ENCODE measurements around the gene VWC2L. TPM values are rescaled to one million over a fixed set of nuclear protein-coding genes. Genes with fewer than 3 reads are reported as not detected.

The VWC2L gene
- total and polyA plus RNA-seq, 2 experiments from 2014 or later = not detected

- H3K9me2 ChIP-seq (ENCODE audit: insufficient read depth) = peaks cover 10% of the 10 kb centered on the region
- H2AFZ ChIP-seq = no peak overlapping the region
- Mint-ChIP-seq H3K4me3 (no peak overlapping the region), H3K9me3 (peaks cover 6% of the 10 kb centered on the region; the same call in 1 of the 3 replicates), H3K4me1 (no peaks in the 10 kb centered on the region), H3K36me3 (ENCODE audit: low read depth) (no peaks in the 10 kb centered on the region; the same call in 2 of the 3 replicates), H3K27ac (no peak overlapping the region), H3K27me3 (ENCODE audit: insufficient read depth, low read depth, poor library complexity) (peaks cover 4% of the 10 kb centered on the region)
- H4K20me1 ChIP-seq (replicated peaks; ENCODE audit: insufficient read depth) = no peaks in the 10 kb centered on the region
- no peak for DNase-seq (ENCODE audit: low spot score)
- H3K4me2 ChIP-seq = no peak overlapping the region
- no peak overlapping the region for H3K4me3 ChIP-seq
- no peaks in the 10 kb centered on the region for H3K4me1 ChIP-seq (ENCODE audit: insufficient read depth)
- H3K79me2 ChIP-seq (replicated peaks; ENCODE audit: insufficient read depth) = no peaks in the 10 kb centered on the region
- H3K27ac ChIP-seq (ENCODE audit: low read depth) = no peak overlapping the region
- no peaks in the 10 kb centered on the region for H3K27me3 ChIP-seq (ENCODE audit: insufficient read depth)
- ATAC-seq = no peak
- TF ChIP-seq NANOG (IDR thresholded peaks at IDR 0.05; ENCODE audit: borderline replicate concordance) = no peak
- no peak for TF ChIP-seq EZH2 (IDR thresholded peaks at IDR 0.05; ENCODE audit: low read depth, unreplicated experiment)
- TF ChIP-seq, protein P1, sequence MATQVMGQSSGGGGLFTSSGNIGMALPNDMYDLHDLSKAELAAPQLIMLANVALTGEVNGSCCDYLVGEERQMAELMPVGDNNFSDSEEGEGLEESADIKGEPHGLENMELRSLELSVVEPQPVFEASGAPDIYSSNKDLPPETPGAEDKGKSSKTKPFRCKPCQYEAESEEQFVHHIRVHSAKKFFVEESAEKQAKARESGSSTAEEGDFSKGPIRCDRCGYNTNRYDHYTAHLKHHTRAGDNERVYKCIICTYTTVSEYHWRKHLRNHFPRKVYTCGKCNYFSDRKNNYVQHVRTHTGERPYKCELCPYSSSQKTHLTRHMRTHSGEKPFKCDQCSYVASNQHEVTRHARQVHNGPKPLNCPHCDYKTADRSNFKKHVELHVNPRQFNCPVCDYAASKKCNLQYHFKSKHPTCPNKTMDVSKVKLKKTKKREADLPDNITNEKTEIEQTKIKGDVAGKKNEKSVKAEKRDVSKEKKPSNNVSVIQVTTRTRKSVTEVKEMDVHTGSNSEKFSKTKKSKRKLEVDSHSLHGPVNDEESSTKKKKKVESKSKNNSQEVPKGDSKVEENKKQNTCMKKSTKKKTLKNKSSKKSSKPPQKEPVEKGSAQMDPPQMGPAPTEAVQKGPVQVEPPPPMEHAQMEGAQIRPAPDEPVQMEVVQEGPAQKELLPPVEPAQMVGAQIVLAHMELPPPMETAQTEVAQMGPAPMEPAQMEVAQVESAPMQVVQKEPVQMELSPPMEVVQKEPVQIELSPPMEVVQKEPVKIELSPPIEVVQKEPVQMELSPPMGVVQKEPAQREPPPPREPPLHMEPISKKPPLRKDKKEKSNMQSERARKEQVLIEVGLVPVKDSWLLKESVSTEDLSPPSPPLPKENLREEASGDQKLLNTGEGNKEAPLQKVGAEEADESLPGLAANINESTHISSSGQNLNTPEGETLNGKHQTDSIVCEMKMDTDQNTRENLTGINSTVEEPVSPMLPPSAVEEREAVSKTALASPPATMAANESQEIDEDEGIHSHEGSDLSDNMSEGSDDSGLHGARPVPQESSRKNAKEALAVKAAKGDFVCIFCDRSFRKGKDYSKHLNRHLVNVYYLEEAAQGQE (IDR thresholded peaks at IDR 0.05; ENCODE audit: unreplicated experiment) = no peak
- TF ChIP-seq POLR2AphosphoS5 (IDR thresholded peaks at IDR 0.05; ENCODE audit: low read depth) = no peak
- TF ChIP-seq CREB1 (CRISPR knock-in tag; IDR thresholded peaks at IDR 0.05; ENCODE audit: low read depth) = no peak
- TF ChIP-seq, protein P2, sequence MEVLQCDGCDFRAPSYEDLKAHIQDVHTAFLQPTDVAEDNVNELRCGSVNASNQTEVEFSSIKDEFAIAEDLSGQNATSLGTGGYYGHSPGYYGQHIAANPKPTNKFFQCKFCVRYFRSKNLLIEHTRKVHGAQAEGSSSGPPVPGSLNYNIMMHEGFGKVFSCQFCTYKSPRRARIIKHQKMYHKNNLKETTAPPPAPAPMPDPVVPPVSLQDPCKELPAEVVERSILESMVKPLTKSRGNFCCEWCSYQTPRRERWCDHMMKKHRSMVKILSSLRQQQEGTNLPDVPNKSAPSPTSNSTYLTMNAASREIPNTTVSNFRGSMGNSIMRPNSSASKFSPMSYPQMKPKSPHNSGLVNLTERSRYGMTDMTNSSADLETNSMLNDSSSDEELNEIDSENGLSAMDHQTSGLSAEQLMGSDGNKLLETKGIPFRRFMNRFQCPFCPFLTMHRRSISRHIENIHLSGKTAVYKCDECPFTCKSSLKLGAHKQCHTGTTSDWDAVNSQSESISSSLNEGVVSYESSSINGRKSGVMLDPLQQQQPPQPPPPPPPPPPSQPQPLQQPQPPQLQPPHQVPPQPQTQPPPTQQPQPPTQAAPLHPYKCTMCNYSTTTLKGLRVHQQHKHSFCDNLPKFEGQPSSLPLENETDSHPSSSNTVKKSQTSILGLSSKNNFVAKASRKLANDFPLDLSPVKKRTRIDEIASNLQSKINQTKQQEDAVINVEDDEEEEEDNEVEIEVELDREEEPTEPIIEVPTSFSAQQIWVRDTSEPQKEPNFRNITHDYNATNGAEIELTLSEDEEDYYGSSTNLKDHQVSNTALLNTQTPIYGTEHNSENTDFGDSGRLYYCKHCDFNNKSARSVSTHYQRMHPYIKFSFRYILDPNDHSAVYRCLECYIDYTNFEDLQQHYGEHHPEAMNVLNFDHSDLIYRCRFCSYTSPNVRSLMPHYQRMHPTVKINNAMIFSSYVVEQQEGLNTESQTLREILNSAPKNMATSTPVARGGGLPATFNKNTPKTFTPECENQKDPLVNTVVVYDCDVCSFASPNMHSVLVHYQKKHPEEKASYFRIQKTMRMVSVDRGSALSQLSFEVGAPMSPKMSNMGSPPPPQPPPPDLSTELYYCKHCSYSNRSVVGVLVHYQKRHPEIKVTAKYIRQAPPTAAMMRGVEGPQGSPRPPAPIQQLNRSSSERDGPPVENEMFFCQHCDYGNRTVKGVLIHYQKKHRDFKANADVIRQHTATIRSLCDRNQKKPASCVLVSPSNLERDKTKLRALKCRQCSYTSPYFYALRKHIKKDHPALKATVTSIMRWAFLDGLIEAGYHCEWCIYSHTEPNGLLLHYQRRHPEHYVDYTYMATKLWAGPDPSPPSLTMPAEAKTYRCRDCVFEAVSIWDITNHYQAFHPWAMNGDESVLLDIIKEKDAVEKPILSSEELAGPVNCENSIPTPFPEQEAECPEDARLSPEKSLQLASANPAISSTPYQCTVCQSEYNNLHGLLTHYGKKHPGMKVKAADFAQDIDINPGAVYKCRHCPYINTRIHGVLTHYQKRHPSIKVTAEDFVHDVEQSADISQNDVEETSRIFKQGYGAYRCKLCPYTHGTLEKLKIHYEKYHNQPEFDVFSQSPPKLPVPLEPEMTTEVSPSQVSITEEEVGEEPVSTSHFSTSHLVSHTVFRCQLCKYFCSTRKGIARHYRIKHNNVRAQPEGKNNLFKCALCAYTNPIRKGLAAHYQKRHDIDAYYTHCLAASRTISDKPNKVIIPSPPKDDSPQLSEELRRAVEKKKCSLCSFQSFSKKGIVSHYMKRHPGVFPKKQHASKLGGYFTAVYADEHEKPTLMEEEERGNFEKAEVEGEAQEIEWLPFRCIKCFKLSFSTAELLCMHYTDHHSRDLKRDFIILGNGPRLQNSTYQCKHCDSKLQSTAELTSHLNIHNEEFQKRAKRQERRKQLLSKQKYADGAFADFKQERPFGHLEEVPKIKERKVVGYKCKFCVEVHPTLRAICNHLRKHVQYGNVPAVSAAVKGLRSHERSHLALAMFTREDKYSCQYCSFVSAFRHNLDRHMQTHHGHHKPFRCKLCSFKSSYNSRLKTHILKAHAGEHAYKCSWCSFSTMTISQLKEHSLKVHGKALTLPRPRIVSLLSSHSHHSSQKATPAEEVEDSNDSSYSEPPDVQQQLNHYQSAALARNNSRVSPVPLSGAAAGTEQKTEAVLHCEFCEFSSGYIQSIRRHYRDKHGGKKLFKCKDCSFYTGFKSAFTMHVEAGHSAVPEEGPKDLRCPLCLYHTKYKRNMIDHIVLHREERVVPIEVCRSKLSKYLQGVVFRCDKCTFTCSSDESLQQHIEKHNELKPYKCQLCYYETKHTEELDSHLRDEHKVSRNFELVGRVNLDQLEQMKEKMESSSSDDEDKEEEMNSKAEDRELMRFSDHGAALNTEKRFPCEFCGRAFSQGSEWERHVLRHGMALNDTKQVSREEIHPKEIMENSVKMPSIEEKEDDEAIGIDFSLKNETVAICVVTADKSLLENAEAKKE (CRISPR knock-in tag; IDR thresholded peaks at IDR 0.05) = no peak
- TF ChIP-seq EZH2phosphoT487 (IDR thresholded peaks at IDR 0.05; ENCODE audit: unreplicated experiment) = no peak
- TF ChIP-seq STAT1 (IDR thresholded peaks at IDR 0.05; ENCODE audit: unreplicated experiment) = no peak
- no peak for TF ChIP-seq ZNF114 (CRISPR knock-in tag; IDR thresholded peaks at IDR 0.05)
- TF ChIP-seq, protein P3, sequence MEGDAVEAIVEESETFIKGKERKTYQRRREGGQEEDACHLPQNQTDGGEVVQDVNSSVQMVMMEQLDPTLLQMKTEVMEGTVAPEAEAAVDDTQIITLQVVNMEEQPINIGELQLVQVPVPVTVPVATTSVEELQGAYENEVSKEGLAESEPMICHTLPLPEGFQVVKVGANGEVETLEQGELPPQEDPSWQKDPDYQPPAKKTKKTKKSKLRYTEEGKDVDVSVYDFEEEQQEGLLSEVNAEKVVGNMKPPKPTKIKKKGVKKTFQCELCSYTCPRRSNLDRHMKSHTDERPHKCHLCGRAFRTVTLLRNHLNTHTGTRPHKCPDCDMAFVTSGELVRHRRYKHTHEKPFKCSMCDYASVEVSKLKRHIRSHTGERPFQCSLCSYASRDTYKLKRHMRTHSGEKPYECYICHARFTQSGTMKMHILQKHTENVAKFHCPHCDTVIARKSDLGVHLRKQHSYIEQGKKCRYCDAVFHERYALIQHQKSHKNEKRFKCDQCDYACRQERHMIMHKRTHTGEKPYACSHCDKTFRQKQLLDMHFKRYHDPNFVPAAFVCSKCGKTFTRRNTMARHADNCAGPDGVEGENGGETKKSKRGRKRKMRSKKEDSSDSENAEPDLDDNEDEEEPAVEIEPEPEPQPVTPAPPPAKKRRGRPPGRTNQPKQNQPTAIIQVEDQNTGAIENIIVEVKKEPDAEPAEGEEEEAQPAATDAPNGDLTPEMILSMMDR (conservative IDR thresholded peaks at IDR 0.05; ENCODE audit: low read depth in 2 of 2) = no peak
- TF ChIP-seq ZNF331 (CRISPR knock-in tag; IDR thresholded peaks at IDR 0.05; ENCODE audit: low read depth) = no peak
- TF ChIP-seq, protein P4, sequence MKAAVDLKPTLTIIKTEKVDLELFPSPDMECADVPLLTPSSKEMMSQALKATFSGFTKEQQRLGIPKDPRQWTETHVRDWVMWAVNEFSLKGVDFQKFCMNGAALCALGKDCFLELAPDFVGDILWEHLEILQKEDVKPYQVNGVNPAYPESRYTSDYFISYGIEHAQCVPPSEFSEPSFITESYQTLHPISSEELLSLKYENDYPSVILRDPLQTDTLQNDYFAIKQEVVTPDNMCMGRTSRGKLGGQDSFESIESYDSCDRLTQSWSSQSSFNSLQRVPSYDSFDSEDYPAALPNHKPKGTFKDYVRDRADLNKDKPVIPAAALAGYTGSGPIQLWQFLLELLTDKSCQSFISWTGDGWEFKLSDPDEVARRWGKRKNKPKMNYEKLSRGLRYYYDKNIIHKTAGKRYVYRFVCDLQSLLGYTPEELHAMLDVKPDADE (IDR thresholded peaks at IDR 0.05) = no peak
- TF ChIP-seq JUNB (IDR thresholded peaks at IDR 0.05; ENCODE audit: unreplicated experiment) = no peak
- H3K36me3 ChIP-seq (ENCODE audit: insufficient read depth) = no peaks in the 10 kb centered on the region
- no peaks in the 10 kb centered on the region for H3F3A ChIP-seq (replicated peaks; ENCODE audit: low read depth)
Measured at GRCh38 chr2:214489702-214490101, 78.8 kb downstream of the VWC2L start.

Measured in GM23338 (cell line).